Calu3 (cell line): Measurements from ENCODE around the gene PRKRIP1. TPM values are rescaled to one million over a fixed set of nuclear protein-coding genes. Genes with fewer than 3 reads are reported as not detected.

Source experiments
- BruUV-seq: library from RNA; stranded (reverse); fragments of 400-500 nt; replicated peaks from 2 replicates; lab custom pipeline; 2021; lab: Mats Ljungman, UMichigan
- CTCF ChIA-PET: fragments of 300-600 bp; sonication (Branson Sonifier 250); formaldehyde crosslinking; loops from one replicate; lab custom pipeline; 2022; ENCODE audit warnings: antibody characterized with exemption; lab: Charles Lee
- DNase-seq: peaks from one replicate; pipeline ENCODE4 v3.0.0; 2022
- H3K27ac Mint-ChIP-seq: one replicate; pipeline ENCODE4 v1.8.0; 2022; ENCODE audit warnings: mixed read lengths; ENCODE audit not compliant: unreplicated experiment
- H3K27me3 Mint-ChIP-seq: one replicate; pipeline ENCODE4 v1.8.0; 2022; ENCODE audit warnings: mixed read lengths; ENCODE audit not compliant: unreplicated experiment
- H3K36me3 Mint-ChIP-seq: one replicate; pipeline ENCODE4 v1.8.0; 2022; ENCODE audit warnings: mild to moderate bottlenecking, moderate library complexity, mixed read lengths; ENCODE audit not compliant: insufficient read depth, unreplicated experiment
- H3K4me1 Mint-ChIP-seq: one replicate; pipeline ENCODE4 v1.8.0; 2022; ENCODE audit warnings: mild to moderate bottlenecking, low read depth, mixed read lengths; ENCODE audit not compliant: unreplicated experiment
- H3K4me3 Mint-ChIP-seq: one replicate; pipeline ENCODE4 v1.8.0; 2022; ENCODE audit warnings: mild to moderate bottlenecking, low read depth, moderate library complexity, mixed read lengths; ENCODE audit not compliant: unreplicated experiment
- H3K9me3 Mint-ChIP-seq: one replicate; pipeline ENCODE4 v1.8.0; 2022; ENCODE audit warnings: low read depth, mixed read lengths; ENCODE audit not compliant: unreplicated experiment
- intact Hi-C: fragments of 100-400 bp; cut with micrococcal nuclease; formaldehyde crosslinking; loops from one replicate; pipeline ENCODE4 v1.10.0; 2022; ENCODE audit not compliant: unreplicated experiment
- total RNA-seq: library from RNA; stranded (reverse); gene quantifications from 2 replicates; pipeline ENCODE4 v1.2.3, GENCODE V29; 2022
- TF ChIP-seq, protein P1 (sequence below): fragments of 200-600 bp; IDR thresholded peaks from one replicate; pipeline ENCODE4 v1.8.0; 2022; ENCODE audit warnings: antibody characterized with exemption; ENCODE audit not compliant: unreplicated experiment

Gene PRKRIP1
- total RNA-seq, 1 experiment from 2014 or later, result 20.2 TPM

DNA sequence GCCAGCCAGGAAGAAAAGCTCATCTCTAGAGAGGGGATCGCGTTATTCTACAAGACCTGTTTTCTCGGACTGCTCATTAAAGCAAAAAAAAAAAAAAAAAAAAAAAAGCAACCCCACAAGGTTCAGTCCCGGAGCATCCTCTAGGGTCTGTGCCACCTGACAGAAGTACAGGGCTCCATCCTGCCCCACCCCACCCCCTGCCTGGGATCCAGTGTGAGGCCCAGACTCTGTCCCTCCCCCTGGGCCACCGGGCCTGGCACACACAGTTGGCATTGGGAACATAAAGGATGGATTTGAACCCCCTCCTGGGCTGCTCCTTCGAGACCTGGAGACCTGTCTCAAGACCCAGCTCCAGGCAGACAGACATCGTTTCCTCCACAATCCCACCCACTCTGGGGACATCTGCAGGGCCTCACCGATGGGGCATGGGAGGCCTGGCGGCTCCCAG is 37.9 kb downstream of the PRKRIP1 start:
- no peaks in the 10 kb centered on the region for H3K27me3 Mint-ChIP-seq
- no peaks in the 10 kb centered on the region for H3K9me3 Mint-ChIP-seq
- DNase-seq, result peak; percentile 4
- TF ChIP-seq, protein P1, sequence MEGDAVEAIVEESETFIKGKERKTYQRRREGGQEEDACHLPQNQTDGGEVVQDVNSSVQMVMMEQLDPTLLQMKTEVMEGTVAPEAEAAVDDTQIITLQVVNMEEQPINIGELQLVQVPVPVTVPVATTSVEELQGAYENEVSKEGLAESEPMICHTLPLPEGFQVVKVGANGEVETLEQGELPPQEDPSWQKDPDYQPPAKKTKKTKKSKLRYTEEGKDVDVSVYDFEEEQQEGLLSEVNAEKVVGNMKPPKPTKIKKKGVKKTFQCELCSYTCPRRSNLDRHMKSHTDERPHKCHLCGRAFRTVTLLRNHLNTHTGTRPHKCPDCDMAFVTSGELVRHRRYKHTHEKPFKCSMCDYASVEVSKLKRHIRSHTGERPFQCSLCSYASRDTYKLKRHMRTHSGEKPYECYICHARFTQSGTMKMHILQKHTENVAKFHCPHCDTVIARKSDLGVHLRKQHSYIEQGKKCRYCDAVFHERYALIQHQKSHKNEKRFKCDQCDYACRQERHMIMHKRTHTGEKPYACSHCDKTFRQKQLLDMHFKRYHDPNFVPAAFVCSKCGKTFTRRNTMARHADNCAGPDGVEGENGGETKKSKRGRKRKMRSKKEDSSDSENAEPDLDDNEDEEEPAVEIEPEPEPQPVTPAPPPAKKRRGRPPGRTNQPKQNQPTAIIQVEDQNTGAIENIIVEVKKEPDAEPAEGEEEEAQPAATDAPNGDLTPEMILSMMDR, result no peak
- H3K4me3 Mint-ChIP-seq, result peak overlapping the region; percentile 66
- intact Hi-C loops, result no loop called here
- peaks cover 8% of the 10 kb centered on the region for H3K4me1 Mint-ChIP-seq
- BruUV-seq, result no TSS peak
- CTCF ChIA-PET, result interaction anchor here (0.6 to 0.7 kb wide), 2 partner anchors 20 to 784 kb away, joined by 4 to 7 read pairs; no protein-coding TSS in a partner anchor
- peak overlapping the region; percentile 61 for H3K27ac Mint-ChIP-seq
- peaks cover 20% of the 10 kb centered on the region for H3K36me3 Mint-ChIP-seq

DNA sequence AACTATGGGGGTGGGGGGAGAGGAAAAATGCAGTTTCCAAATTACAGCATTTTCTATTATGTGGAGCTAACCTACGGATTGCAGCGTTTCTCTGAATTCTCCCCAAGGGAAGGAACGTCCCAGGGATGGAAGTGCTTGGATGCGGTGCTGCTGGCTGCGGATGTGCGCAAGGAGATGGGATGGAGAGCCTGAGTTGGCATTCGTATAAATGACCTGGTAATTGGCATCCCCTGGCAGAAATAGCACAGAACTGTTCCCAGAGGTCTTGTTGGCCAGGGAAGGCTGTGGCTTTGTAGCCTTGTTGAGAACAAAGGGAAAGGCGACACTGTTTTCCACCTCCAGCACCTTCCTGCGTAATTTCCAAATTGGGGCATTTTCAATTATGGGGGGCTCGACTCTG is 40.0 kb downstream of the PRKRIP1 start:
- Mint-ChIP-seq H3K4me3 (no peak overlapping the region), H3K4me1 (peaks cover 8% of the 10 kb centered on the region), H3K27me3 (no peaks in the 10 kb centered on the region), H3K36me3 (peaks cover 14% of the 10 kb centered on the region), H3K27ac (no peak overlapping the region), H3K9me3 (no peaks in the 10 kb centered on the region)
- BruUV-seq, result TSS peak; percentile 14
- intact Hi-C loops, result no loop called here
- CTCF ChIA-PET, result interaction anchor here (0.7 kb wide), 2 partner anchors 19 to 158 kb away, joined by 5 to 7 read pairs; no protein-coding TSS in a partner anchor
- TF ChIP-seq, protein P1, result no peak
- no peak for DNase-seq

DNA sequence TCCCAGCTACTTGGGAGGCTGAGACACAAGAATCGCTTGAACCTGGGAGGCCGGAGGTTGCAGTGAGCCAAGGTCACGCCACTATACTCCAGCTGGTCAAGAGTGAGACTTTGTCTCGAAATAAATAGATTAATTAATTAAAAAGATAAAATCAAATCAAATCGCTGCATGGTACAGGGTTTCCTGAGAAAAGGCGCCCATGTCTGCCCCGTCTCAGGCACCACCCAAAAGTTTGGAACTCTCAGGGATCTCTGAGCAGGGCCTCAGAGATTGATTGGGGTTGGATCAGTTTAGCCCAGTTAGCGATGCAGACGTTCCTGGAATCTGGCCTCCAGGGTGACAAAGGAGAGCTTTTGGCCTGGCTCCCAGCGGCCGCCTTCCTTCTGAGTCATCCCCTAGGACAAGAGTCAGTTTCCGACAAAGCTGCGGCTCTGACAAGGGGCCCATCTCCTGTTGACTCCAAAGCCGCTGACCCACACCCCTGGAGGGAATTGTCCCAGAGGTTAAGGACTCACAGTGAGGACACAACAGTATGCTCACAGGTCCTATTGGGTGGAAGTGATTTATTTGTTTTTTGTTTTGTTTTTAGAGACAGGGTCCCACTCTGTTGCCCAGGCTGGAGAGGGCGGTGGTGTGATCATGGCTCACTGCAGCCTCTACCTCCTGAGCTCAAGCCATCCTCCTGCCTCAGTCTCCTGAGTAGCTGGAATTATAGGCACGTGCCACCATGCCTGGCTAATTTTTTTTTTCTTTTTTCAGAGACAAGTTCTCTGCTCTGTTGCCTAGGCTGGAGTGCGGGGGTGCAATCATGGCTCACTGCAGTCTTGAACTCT is 44.0 kb downstream of the PRKRIP1 start:
- Mint-ChIP-seq H3K9me3 (no peaks in the 10 kb centered on the region), H3K4me3 (no peak overlapping the region), H3K4me1 (no peaks in the 10 kb centered on the region), H3K36me3 (peaks cover 3% of the 10 kb centered on the region), H3K27ac (no peak overlapping the region), H3K27me3 (no peaks in the 10 kb centered on the region)
- no TSS peak for BruUV-seq
- peak; percentile 71 for DNase-seq
- TF ChIP-seq, protein P1, result no peak
- CTCF ChIA-PET, result no interaction called here
- intact Hi-C loops, result no loop called here

DNA sequence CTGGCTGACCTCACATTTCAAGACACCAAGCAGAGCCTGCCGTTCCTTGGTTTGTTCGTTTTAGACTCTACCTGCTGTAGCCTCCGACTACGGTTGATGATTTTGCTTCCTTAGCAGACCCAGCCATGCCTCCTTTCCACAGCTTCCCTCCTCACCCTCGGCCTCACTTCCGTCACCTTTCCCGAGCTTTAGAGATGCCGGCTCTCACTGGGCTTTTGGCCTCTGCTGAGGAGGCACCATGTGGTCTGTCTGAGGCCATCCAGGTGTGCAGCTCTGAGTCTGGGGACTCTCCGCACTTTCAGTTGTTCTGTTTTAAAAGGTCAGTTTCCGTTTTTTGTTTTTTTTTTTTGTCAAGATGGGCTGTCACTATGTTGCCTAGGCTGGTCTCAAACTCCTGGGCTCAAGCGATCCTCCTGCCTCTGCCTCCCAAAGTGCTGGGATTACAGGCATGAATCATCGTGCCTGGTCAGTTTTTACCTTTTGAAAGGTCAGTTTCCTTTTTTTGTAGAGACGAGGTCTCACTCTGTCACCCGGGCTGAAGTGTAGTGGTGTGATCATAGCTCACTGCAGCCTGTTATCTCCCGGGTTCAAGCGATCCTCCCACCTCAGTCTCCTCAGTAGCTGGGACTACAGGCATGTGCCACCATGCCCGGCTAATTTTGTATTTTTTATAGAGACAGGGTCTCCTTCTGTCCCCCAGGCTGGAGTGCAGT is 49.0 kb downstream of the PRKRIP1 start:
- intact Hi-C loops, result no loop called here
- H3K9me3 Mint-ChIP-seq, result no peaks in the 10 kb centered on the region
- H3K27me3 Mint-ChIP-seq, result no peaks in the 10 kb centered on the region
- no peak overlapping the region for H3K4me3 Mint-ChIP-seq
- TF ChIP-seq, protein P1, result no peak
- H3K27ac Mint-ChIP-seq, result no peak overlapping the region
- H3K4me1 Mint-ChIP-seq, result no peaks in the 10 kb centered on the region
- DNase-seq, result no peak
- CTCF ChIA-PET, result interaction anchor here (0.7 kb wide), 1 partner anchor 807 kb away, joined by 7 read pairs; no protein-coding TSS in a partner anchor
- peaks cover 8% of the 10 kb centered on the region for H3K36me3 Mint-ChIP-seq
- no TSS peak for BruUV-seq
